KOPT-K1 (cell line): ENCODE results near the gene SCAP.
"Not testable (repeated sequence)": the region's sequence is repeated elsewhere in the genome, so short reads cannot be mapped to it uniquely, and the experiment has no call there.

ENCODE experiments used
- H3K27ac ChIP-seq: fragments of 200-600 bp; sonication (generic); 2 replicates; pipeline ENCODE4 v1.5.1; 2016; ENCODE audit warnings: antibody characterized with exemption, mild to moderate bottlenecking, low read depth, low read length; ENCODE audit not compliant: poor library complexity, severe bottlenecking
- H3K36me3 ChIP-seq: fragments of 200-600 bp; sonication (generic); 2 replicates; pipeline ENCODE4 v1.5.1; 2017; ENCODE audit warnings: antibody characterized with exemption, mild to moderate bottlenecking, low read length, moderate library complexity; ENCODE audit not compliant: insufficient read depth
- H3K9me3 ChIP-seq: fragments of 200-600 bp; sonication (generic); 2 replicates; pipeline ENCODE4 v1.5.1; 2017; ENCODE audit warnings: antibody characterized with exemption, low read length, mild to moderate bottlenecking; ENCODE audit not compliant: insufficient read depth, poor library complexity, severe bottlenecking

SCAP gene

GRCh38 chr3:47475570-47476329 lies at the start of gene SCAP:
Gene SCAP (minus strand): TSS chr3:47475941. CDS start chr3:47442993, 32,948 bp downstream.
- Histone ChIP-seq H3K36me3 (no peaks in the 10 kb centered on the region), H3K27ac (peak within 1 kb of the TSS; percentile 69), H3K9me3 (no peaks in the 10 kb centered on the region)

GRCh38 chr3:47523310-47524073 lies 47.8 kb upstream of the SCAP start:
- no peak overlapping the region for H3K27ac ChIP-seq
- H3K36me3 ChIP-seq = no peaks in the 10 kb centered on the region
- H3K9me3 ChIP-seq = no peaks in the 10 kb centered on the region

- Histone ChIP-seq H3K36me3 (no peaks in the 10 kb centered on the region), H3K27ac (peak overlapping the region; percentile 54), H3K9me3 (no peaks in the 10 kb centered on the region)
These were observed 46.6 kb upstream of the SCAP start for GRCh38 chr3:47522082-47522987.

DNA sequence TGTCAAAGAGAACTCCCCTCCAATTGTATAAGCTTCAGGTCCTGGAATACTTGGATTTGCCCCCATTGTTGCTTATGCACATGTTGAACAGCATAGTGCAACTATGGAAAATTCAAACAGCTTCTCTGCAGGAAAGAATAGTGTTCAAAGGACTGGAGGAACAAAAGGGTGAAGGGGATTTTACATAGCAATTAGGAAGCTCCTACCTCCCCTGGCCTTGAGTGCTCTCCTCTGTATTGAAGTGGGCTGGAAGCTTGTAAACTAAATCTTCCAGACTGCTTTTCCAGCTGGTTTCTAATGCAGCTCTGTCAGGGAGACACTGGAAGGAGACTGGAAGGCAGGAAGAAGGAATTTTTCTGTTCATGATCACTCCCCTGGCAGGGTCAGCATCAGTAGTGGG lies 45.0 kb upstream of the SCAP start:
- H3K9me3 ChIP-seq = no peaks in the 10 kb centered on the region
- no peaks in the 10 kb centered on the region for H3K36me3 ChIP-seq
- no peak overlapping the region for H3K27ac ChIP-seq

DNA sequence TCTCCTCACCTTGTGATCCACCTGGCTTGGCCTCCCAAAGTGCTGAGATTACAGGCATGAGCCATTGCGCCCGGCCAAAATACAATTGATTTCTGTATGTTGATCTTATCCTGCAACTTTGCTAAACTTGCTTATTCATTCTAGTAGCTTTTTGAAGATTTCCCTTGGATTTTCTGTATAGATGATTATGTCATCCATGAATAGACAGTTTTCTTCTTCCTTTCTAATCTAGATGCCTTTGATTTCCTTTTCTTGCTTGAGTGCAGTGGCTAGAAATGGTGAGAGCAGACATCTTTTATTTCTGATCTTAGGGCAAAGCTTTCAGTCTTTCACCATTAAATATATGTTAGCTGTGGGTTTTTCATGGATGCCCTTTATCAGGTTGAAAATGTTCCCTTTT lies 42.2 kb upstream of the SCAP start:
- Histone ChIP-seq H3K36me3 (no peaks in the 10 kb centered on the region), H3K27ac (no peak overlapping the region), H3K9me3 (no peaks in the 10 kb centered on the region)

- peaks cover 4% of the 10 kb centered on the region for H3K36me3 ChIP-seq
- no peak overlapping the region for H3K27ac ChIP-seq
- H3K9me3 ChIP-seq = no peaks in the 10 kb centered on the region
These were observed 40.2 kb upstream of the SCAP start for GRCh38 chr3:47515864-47516319.

DNA sequence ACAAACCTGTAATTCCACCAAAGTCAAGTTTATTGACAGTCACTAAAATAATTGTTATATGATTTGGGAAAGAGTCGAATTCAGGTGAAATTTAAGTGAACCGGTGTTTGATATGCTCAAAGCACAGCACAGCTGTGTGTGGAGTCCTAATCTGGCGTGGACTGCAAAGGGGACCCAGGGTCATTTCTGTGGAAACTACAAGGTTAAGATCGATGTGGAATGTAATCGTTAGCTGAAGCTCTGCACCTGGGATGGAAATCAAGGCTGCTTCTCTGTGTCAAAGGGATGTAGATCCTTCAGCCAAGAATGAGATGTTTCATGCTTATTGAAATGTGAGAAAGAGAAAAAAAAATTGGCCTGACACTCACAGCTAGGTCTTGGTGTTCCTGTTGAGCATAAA lies 39.4 kb upstream of the SCAP start:
- H3K36me3 ChIP-seq = peaks cover 12% of the 10 kb centered on the region
- no peak overlapping the region for H3K27ac ChIP-seq
- no peaks in the 10 kb centered on the region for H3K9me3 ChIP-seq

GRCh38 chr3:47513125-47513929 lies 37.6 kb upstream of the SCAP start, which contains the start of gene ELP6:
Gene ELP6 (minus strand): TSS chr3:47513712. CDS start chr3:47513590, 122 bp downstream.
- Histone ChIP-seq H3K9me3 (no peaks in the 10 kb centered on the region), H3K27ac (peak within 1 kb of the TSS; percentile 95), H3K36me3 (peaks cover 29% of the 10 kb centered on the region)

GRCh38 chr3:47512416-47513124 lies 36.8 kb upstream of the SCAP start:
- Histone ChIP-seq H3K27ac (peak overlapping the region; percentile 95), H3K36me3 (peaks cover 36% of the 10 kb centered on the region), H3K9me3 (no peaks in the 10 kb centered on the region)

DNA sequence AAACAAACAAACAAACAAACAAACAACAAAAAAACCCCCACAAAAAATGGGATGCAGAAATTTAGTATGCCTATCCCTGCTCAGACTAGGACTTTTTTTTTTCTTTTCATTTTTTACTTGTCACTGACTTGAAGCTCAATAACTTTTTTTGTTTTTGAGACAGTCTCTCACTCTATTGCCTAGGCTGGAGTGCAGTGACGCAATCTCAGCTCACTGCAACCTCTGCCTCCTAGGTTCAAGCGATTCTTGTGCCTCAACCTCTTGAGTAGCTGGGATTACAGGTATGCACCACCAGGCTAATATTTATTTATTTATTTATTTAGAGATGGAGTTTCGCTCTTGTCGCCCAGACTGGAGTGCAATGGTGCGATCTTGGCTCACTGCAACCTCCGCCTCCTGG lies 29.5 kb upstream of the SCAP start:
- not testable (repeated sequence) for H3K27ac ChIP-seq, H3K9me3 ChIP-seq
- peaks cover 86% of the 10 kb centered on the region for H3K36me3 ChIP-seq

DNA sequence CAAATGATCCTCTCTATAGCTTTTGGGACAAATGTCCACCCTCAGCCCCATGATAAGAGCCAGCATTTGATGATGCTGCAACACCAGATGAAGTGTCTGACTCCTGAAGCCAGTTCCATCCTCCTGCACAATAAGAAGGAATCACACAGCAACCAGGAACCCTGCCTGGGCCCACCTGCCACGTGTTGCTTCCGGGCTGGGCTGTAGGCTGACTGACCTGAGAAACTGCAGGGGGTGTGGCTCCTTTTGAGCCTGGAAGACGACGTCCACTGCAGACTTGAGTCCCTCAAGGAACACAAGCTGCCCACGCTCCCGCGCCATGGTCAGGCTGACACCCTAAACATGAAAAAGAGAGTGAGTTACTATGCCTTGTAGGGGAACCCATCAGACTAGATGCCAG lies 28.4 kb upstream of the SCAP start:
- Histone ChIP-seq H3K27ac (no peak overlapping the region), H3K9me3 (no peaks in the 10 kb centered on the region), H3K36me3 (peaks cover 84% of the 10 kb centered on the region)

DNA sequence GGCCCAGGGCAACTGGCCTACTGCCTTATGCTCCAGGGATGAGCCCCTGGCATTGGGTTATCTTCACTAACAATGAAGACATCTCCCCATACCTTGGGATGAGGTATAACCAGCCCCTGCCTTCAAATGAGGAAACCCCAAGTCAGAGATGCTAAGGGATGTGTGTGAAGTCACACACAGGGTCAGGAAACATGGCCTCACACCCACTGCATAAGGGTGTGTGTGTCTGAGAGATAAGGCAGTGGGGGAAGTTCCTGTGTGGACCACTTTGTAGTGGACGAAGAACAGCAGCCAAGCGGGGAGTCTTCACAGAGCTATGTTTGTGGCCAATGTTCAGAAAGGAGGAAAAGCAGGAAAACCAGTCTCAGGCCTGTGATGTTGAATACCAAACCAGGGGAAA lies 27.3 kb upstream of the SCAP start:
- Histone ChIP-seq H3K9me3 (no peaks in the 10 kb centered on the region), H3K36me3 (peaks cover 84% of the 10 kb centered on the region), H3K27ac (no peak overlapping the region)

DNA sequence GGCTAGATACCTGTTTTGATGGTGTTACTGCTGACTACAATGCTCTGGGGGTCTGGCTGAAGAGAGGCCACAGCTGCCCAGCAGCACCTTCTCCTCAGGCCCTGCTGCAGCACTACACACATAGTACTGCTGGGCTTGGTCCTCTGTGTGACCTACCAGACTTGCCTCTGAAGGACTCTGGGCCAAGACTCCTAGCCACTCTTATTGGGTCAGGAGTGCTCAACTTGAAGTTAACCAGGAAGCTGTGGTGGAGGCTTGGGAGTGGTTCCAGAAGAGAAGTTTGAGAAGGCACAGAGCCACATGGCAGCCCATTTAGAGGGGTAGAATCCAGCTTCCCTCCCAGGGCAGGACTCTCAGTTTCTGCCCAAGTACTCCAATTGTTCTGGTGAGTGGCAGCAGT lies 21.2 kb upstream of the SCAP start:
- Histone ChIP-seq H3K27ac (no peak overlapping the region), H3K9me3 (no peaks in the 10 kb centered on the region), H3K36me3 (peaks cover 90% of the 10 kb centered on the region)

DNA sequence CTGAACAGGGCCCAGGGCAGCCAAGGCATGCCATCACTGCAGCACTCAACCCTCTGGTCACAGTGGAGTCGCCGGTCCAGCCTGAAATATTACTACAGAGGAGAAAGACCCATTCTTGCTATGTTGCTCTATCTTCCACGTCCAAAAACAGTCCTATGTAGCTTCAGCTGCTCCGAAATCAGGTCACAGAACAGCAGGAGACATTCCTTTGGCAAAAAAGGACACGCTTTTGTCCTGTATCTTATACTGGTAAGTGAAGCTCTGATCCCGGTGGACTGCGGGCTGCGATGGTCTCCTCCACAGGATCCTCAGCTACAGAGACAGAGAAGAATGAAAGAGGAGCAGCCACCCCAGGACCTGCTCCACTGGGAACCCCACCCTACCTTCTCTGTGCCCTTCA lies 20.1 kb upstream of the SCAP start:
- H3K36me3 ChIP-seq = peaks cover 90% of the 10 kb centered on the region

More for the DNA sequence above, 20.1 kb upstream of the SCAP start:
- Histone ChIP-seq H3K27ac (no peak overlapping the region), H3K9me3 (no peaks in the 10 kb centered on the region)
